Measurements from ENCODE around the gene COBL. TPM values are rescaled to one million over a fixed set of nuclear protein-coding genes. Genes with fewer than 3 reads are reported as not detected.
A peak's percentile ranks its signal among the peaks of the same experiment; 100 is the strongest.

COBL gene
- total RNA-seq, 6 experiments from 2014 or later, result 21.5 to 35.9 (median 24.6) TPM

- Histone ChIP-seq H3K36me3 (no peaks in the 10 kb centered on the region), H3K4me1 (peaks cover 0 to 10% (median 3%) of the 10 kb centered on the region in 4 donors), H3K9me3 (no peaks in the 10 kb centered on the region), H3K27me3 (no peaks in the 10 kb centered on the region), H3K4me3 (no peak overlapping the region), H3K27ac (no peak overlapping the region)
- DNase-seq, result no peak
- 40% methylated on average over 3 of the region's 3 CpGs for WGBS (ENCODE audit: insufficient coverage, low coverage, low lambda C conversion rate, missing lambda C conversion rate)
- ATAC-seq, result peak; percentile 72 to 86 (median 78)
- intact Hi-C loops (cut with DNase I), result no loop called here
- TF ChIP-seq CTCF (IDR thresholded peaks at IDR 0.05) (no peak), POLR2A (IDR thresholded peaks at IDR 0.05) (no peak)
Observed at GRCh38 chr7:51228386-51228958, 88.1 kb downstream of the COBL start.

- DNase-seq, result no peak
- Histone ChIP-seq H3K27ac (no peak overlapping the region), H3K9me3 (no peaks in the 10 kb centered on the region), H3K4me1 (peaks cover 0 to 10% (median 3%) of the 10 kb centered on the region in 4 donors), H3K27me3 (no peaks in the 10 kb centered on the region), H3K36me3 (no peaks in the 10 kb centered on the region), H3K4me3 (no peak overlapping the region)
- ATAC-seq, result no peak
- intact Hi-C loops (cut with DNase I), result no loop called here
- WGBS (ENCODE audit: insufficient coverage, low coverage, low lambda C conversion rate, missing lambda C conversion rate), result 62% methylated on average over 5 of the region's 6 CpGs
- no peak for TF ChIP-seq POLR2A (IDR thresholded peaks at IDR 0.05)
- no peak for TF ChIP-seq CTCF (IDR thresholded peaks at IDR 0.05)
Observed at GRCh38 chr7:51227861-51228260, 88.7 kb downstream of the COBL start.

GRCh38 chr7:51226916-51227535, 89.6 kb downstream of the COBL start:
- 83% methylated on average over 8 of the region's 10 CpGs for WGBS (ENCODE audit: insufficient coverage, low coverage, low lambda C conversion rate, missing lambda C conversion rate)
- H3K4me1 ChIP-seq, result peaks cover 0 to 10% (median 3%) of the 10 kb centered on the region in 4 donors
- no peak overlapping the region for H3K27ac ChIP-seq
- intact Hi-C loops (cut with DNase I), result no loop called here
- TF ChIP-seq POLR2A (IDR thresholded peaks at IDR 0.05), result no peak
- TF ChIP-seq CTCF (IDR thresholded peaks at IDR 0.05), result no peak
- ATAC-seq (no peak), DNase-seq (no peak)
- no peaks in the 10 kb centered on the region for H3K9me3 ChIP-seq
- H3K27me3 ChIP-seq, result no peaks in the 10 kb centered on the region
- H3K36me3 ChIP-seq, result no peaks in the 10 kb centered on the region
- no peak overlapping the region for H3K4me3 ChIP-seq

- Histone ChIP-seq H3K4me1 (peaks cover 0 to 10% (median 3%) of the 10 kb centered on the region in 4 donors), H3K27me3 (no peaks in the 10 kb centered on the region), H3K36me3 (no peaks in the 10 kb centered on the region), H3K27ac (no peak overlapping the region), H3K4me3 (no peak overlapping the region), H3K9me3 (no peaks in the 10 kb centered on the region)
- no peak for TF ChIP-seq POLR2A (IDR thresholded peaks at IDR 0.05)
- TF ChIP-seq CTCF (IDR thresholded peaks at IDR 0.05), result no peak
- DNase-seq, result no peak
- no peak for ATAC-seq
- intact Hi-C loops (cut with DNase I), result no loop called here
- 39% methylated on average over 6 of the region's 8 CpGs for WGBS (ENCODE audit: insufficient coverage, low coverage, low lambda C conversion rate, missing lambda C conversion rate)
Observed at GRCh38 chr7:51226063-51226755, 90.4 kb downstream of the COBL start.

Data from right lobe of liver (tissue), 6 donors.